T47D (cell line): Measurements from ENCODE around the gene FGFBP1.

Experiments used
- DNase-seq, 2 experiments: peaks; one replicate each; pipeline versions ENCODE4 v3.0.0 to v3.0.0-alpha.2; 2011 to 2012; ENCODE audit warnings: low read depth in 1 of 2, low spot score in 1 of 2
- JUND ChIP-seq: IDR thresholded peaks from 2 replicates; pipeline ENCODE4 v1.6.1; 2012; ENCODE audit warnings: low read depth
- in situ Hi-C: cut with HindIII; loops from 2 replicates; pipeline ENCODE4 v1.10.0; 2016; ENCODE audit warnings: low sequenced_read_pairs, low pct_unique_long_range_greater_than_20kb

FGFBP1 gene

GRCh38 chr4:15961781-15962510 is 23.4 kb upstream of the FGFBP1 start:
- no peak for TF ChIP-seq JUND
- DNase-seq: no peak
- in situ Hi-C loops: no loop called here

DNA sequence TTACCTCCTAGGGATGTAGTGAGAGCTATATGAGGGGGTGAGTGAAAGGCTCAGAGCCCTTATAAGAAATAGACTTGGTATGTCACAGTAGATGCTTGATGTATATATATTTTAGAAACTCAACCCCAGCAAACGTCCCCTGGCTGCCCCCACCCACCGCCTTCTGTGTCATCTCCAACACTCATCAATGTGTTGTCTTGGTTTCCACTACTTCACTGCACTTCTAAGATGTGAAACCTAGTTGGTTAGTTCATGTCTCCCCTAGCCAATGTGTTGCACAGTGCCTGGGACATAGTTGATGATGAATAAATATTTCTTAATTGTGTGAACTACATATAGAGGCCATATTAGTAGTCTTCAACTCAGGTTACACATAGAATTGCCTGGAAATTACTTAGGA is 20.0 kb upstream of the FGFBP1 start:
- no peak for TF ChIP-seq JUND
- no peak for DNase-seq
- in situ Hi-C loops: no loop called here

- no peak for TF ChIP-seq JUND
- in situ Hi-C loops: no loop called here
- DNase-seq: peak; percentile 43 to 79
These were observed 17.8 kb upstream of the FGFBP1 start for GRCh38 chr4:15956179-15956850.

DNA sequence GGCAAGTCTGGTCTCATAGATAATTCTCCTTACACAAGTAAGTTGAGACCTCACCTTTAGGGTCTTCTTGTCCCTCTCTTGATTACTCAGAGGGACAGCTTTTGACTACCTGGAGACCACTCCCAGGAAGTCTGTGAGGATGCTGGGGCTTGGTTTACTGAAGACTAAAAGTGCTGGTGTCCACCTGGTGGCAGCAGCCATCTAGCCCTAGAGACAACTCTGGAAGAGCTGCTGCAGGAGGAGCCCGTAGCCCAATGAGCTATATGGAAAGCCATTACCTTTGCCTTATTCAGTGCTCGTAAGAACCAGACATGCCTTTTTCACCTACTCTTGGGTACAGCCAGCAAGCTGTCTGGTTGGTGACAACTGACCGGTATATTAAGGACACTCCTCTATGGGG is 17.1 kb upstream of the FGFBP1 start:
- in situ Hi-C loops: no loop called here
- TF ChIP-seq JUND: no peak
- peak in 1 of 2 experiments; percentile 55 for DNase-seq

- TF ChIP-seq JUND: no peak
- in situ Hi-C loops: no loop called here
- DNase-seq: no peak
These were observed 15.1 kb upstream of the FGFBP1 start for GRCh38 chr4:15953625-15954024.

DNA sequence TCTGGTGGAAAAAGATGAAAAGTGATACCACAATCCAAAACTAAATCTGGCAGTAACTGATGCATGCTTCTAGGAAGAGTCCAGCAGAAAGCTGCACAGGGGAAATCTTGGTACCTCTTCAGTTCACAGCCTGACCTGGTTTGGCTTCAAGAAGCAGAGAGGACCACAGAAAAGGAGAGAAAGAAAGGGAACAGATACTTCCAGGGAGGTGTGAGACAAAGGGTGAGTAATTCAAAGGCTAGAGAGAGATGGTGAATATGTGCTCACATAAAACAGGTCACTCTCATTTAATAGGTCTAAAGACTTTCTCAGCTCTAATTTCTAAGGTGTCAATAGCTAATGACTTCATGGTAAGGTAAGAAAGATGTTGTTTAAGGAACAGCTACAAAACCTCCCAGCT is 13.2 kb upstream of the FGFBP1 start:
- no peak for DNase-seq
- TF ChIP-seq JUND: no peak
- in situ Hi-C loops: no loop called here

DNA sequence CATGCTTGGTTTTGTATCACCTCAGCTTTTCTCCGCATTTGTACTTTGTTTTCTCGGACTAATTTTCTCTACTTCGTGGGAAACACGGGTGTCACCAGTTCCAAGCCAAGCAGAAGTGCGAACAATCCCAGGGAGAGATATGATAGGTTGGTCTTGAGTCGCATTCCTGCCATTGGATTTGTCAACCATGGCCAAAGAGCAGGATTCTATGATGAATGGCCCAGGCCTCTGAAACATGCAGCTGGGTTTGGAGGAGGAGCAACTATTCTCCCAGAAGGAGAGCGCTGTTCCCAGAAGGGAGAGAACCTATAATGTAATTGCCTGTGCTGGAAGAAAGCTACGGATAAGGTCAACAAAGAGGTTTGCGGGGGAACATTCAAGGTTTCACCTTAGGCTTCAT is 10.3 kb upstream of the FGFBP1 start:
- no peak for DNase-seq
- in situ Hi-C loops: no loop called here
- TF ChIP-seq JUND: no peak

DNA sequence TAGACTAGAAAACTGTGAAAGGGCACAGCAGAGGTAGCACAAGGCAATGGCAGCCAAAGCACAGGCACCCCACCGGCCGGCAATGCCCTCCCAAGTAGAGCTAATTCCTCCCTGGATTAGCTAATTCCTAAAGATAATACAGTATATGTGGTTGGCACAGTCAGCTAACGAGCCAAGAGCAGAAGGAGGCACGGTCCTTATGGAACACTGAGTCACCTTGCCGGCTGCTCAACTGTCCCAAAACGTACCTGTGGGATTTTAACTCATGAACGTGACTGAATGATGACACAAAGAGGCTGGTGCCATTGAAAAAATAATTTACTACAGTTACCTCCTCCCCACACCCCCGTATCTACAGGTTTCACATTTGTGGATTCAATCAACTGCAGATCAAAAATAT is 9.1 kb upstream of the FGFBP1 start:
- no peak for DNase-seq
- no peak for TF ChIP-seq JUND
- in situ Hi-C loops: no loop called here

GRCh38 chr4:15945516-15945915 is 7.0 kb upstream of the FGFBP1 start:
- DNase-seq: no peak
- no peak for TF ChIP-seq JUND
- in situ Hi-C loops: no loop called here

- in situ Hi-C loops: no loop called here
- TF ChIP-seq JUND: no peak
These were observed 6.4 kb upstream of the FGFBP1 start for GRCh38 chr4:15944895-15945294.

DNA sequence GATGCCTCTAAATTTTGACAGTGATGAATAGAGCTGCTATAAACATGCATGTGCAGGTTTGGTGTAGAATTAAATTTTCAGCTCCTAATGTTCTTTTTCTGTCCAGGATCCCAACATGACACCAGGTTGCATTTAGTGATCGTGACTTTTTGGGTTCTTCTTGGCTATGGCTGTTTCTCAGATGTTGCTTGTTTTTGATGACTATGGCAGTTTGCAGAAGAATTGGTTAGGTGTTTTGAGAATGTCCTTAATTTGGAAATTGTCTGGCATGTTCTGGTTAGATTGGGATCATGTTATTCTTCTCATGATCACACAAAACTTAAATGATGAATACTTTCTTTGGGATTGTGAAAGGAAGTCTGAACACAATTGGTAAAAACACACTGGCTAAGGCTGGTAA is 3.7 kb upstream of the FGFBP1 start:
- no peak for DNase-seq
- in situ Hi-C loops: no loop called here
- TF ChIP-seq JUND: no peak

More at GRCh38 chr4:15944895-15945294, 6.4 kb upstream of the FGFBP1 start:
- DNase-seq: no peak

GRCh38 chr4:15938182-15938581 is 358 bp downstream of the FGFBP1 start:
- no peak for TF ChIP-seq JUND
- peak in 1 of 2 experiments; percentile 42 for DNase-seq
- in situ Hi-C loops: no loop called here

DNA sequence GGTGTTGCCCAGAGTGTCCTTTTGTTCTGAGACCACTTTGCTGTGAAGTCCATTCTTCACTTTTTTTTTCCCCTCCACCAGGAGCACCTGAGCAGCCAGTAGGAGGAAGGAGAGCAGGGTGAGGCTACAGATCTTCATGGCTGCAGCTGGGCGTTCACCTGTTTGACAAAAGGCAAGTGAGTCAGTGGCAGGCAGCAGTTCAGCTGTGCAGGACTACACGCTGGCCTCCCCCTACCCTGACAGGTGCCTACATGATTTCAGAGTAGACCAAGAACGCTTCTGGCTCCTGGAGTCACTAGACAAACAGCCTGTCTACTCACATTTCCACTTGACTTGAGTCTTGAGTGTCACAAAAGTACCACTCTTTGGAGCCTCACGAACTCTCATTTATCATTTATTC is 2.0 kb downstream of the FGFBP1 start:
- no peak for DNase-seq
- in situ Hi-C loops: no loop called here
- TF ChIP-seq JUND: no peak
